ENCODE measurements around the gene HMCN1.

HMCN1 gene

GRCh38 chr1:186220911-186221310, 486.7 kb downstream of the HMCN1 start:
- H3K79me2 ChIP-seq (ENCODE audit: insufficient read depth, low read length) = no peaks in the 10 kb centered on the region
- no peaks in the 10 kb centered on the region for H4K20me1 ChIP-seq (ENCODE audit: insufficient read depth, low read length)
- no peak overlapping the region for H3K4me3 ChIP-seq (ENCODE audit: low read depth, low read length, poor library complexity, severe bottlenecking)
- peak overlapping the region; percentile 82 for H3K27ac ChIP-seq (ENCODE audit: low read depth, low read length, poor library complexity, severe bottlenecking)
- H3K9me3 ChIP-seq (ENCODE audit: low read length) = no peaks in the 10 kb centered on the region
- H2AFZ ChIP-seq (ENCODE audit: low read length) = no peak overlapping the region
- H3K9ac ChIP-seq (ENCODE audit: low read length) = no peak overlapping the region
- H3K9me2 ChIP-seq (ENCODE audit: low read depth, low read length) = no peaks in the 10 kb centered on the region
- no peak overlapping the region for H3K4me2 ChIP-seq (ENCODE audit: low read length)
- TF ChIP-seq CTCF (IDR thresholded peaks at IDR 0.05; ENCODE audit: low read length) (no peak), EZH2 (IDR thresholded peaks at IDR 0.05; ENCODE audit: borderline replicate concordance, low read length) (no peak)
- H3K36me3 ChIP-seq (ENCODE audit: insufficient read depth, low read length) = no peaks in the 10 kb centered on the region
- peaks cover 36% of the 10 kb centered on the region for H3K4me1 ChIP-seq (ENCODE audit: insufficient read depth, low read length, severe bottlenecking)
- no peaks in the 10 kb centered on the region for H3K27me3 ChIP-seq (ENCODE audit: insufficient read depth, low read length)
- H3F3A ChIP-seq (ENCODE audit: insufficient read depth, low read length) = no peaks in the 10 kb centered on the region

- Histone ChIP-seq H3K9me2 (ENCODE audit: low read depth, low read length) (no peaks in the 10 kb centered on the region), H2AFZ (ENCODE audit: low read length) (no peak overlapping the region), H3K4me1 (ENCODE audit: insufficient read depth, low read length, severe bottlenecking) (peaks cover 19% of the 10 kb centered on the region), H3K27ac (ENCODE audit: low read depth, low read length, poor library complexity, severe bottlenecking) (no peak overlapping the region), H4K20me1 (ENCODE audit: insufficient read depth, low read length) (no peaks in the 10 kb centered on the region), H3K4me3 (ENCODE audit: low read depth, low read length, poor library complexity, severe bottlenecking) (no peak overlapping the region), H3K9me3 (ENCODE audit: low read length) (no peaks in the 10 kb centered on the region), H3K79me2 (ENCODE audit: insufficient read depth, low read length) (no peaks in the 10 kb centered on the region), H3F3A (ENCODE audit: insufficient read depth, low read length) (no peaks in the 10 kb centered on the region), H3K4me2 (ENCODE audit: low read length) (no peak overlapping the region), H3K36me3 (ENCODE audit: insufficient read depth, low read length) (no peaks in the 10 kb centered on the region), H3K27me3 (ENCODE audit: insufficient read depth, low read length) (no peaks in the 10 kb centered on the region), H3K9ac (ENCODE audit: low read length) (no peak overlapping the region)
- no peak for TF ChIP-seq CTCF (IDR thresholded peaks at IDR 0.05; ENCODE audit: low read length)
- TF ChIP-seq EZH2 (IDR thresholded peaks at IDR 0.05; ENCODE audit: borderline replicate concordance, low read length) = no peak
Observed at GRCh38 chr1:186225096-186225495, 490.9 kb downstream of the HMCN1 start.

- Histone ChIP-seq H3K4me2 (ENCODE audit: low read length) (no peak overlapping the region), H3K27me3 (ENCODE audit: insufficient read depth, low read length) (no peaks in the 10 kb centered on the region), H4K20me1 (ENCODE audit: insufficient read depth, low read length) (no peaks in the 10 kb centered on the region), H3K9ac (ENCODE audit: low read length) (no peak overlapping the region), H3K4me3 (ENCODE audit: low read depth, low read length, poor library complexity, severe bottlenecking) (no peak overlapping the region), H3K4me1 (ENCODE audit: insufficient read depth, low read length, severe bottlenecking) (no peaks in the 10 kb centered on the region), H3K79me2 (ENCODE audit: insufficient read depth, low read length) (no peaks in the 10 kb centered on the region), H3F3A (ENCODE audit: insufficient read depth, low read length) (no peaks in the 10 kb centered on the region), H3K36me3 (ENCODE audit: insufficient read depth, low read length) (no peaks in the 10 kb centered on the region), H2AFZ (ENCODE audit: low read length) (no peak overlapping the region), H3K27ac (ENCODE audit: low read depth, low read length, poor library complexity, severe bottlenecking) (no peak overlapping the region), H3K9me3 (ENCODE audit: low read length) (no peaks in the 10 kb centered on the region), H3K9me2 (ENCODE audit: low read depth, low read length) (no peaks in the 10 kb centered on the region)
- no peak for TF ChIP-seq CTCF (IDR thresholded peaks at IDR 0.05; ENCODE audit: low read length)
- TF ChIP-seq EZH2 (IDR thresholded peaks at IDR 0.05; ENCODE audit: borderline replicate concordance, low read length) = no peak
Observed at GRCh38 chr1:186228749-186229148, 494.6 kb downstream of the HMCN1 start.
